Right lobe of liver (tissue), 6 donors: Measurements from ENCODE around the gene TP53I11. TPM values are rescaled to one million over a fixed set of nuclear protein-coding genes. Genes with fewer than 3 reads are reported as not detected.

Experiments
- ATAC-seq, 4 donors: fragments of 200-7000 bp; cut with Tn5 transposase; one replicate each; pipeline ENCODE4 v1.9.1; 2020; ENCODE audit warnings: mild to moderate bottlenecking in 4 of 4, moderate library complexity in 4 of 4
- DNase-seq, 3 donors: peaks; one replicate each; pipeline ENCODE4 v3.0.0-alpha.2; 2020
- H3K27ac ChIP-seq, 3 donors: fragments of 200-600 bp; one replicate each; pipeline ENCODE4 v1.8.0; 2022
- H3K27me3 ChIP-seq, 2 donors: fragments of 200-600 bp; one replicate each; pipeline ENCODE4 v1.8.0; 2022
- H3K36me3 ChIP-seq, 4 donors: fragments of 200-600 bp; sonication (generic) in 1 of 4; one replicate each; pipeline versions ENCODE4 v1.5.1 to v1.8.0; 2017 to 2022; ENCODE audit warnings: control low read depth in 1 of 4
- H3K4me1 ChIP-seq, 4 donors: fragments of 200-600 bp; sonication (generic) in 1 of 4; one replicate each; pipeline versions ENCODE4 v1.5.1 to v1.8.0; 2017 to 2022; ENCODE audit warnings: control low read depth in 1 of 4
- H3K4me3 ChIP-seq, 3 donors: fragments of 200-600 bp; one replicate each; pipeline ENCODE4 v1.8.0; 2022
- H3K9me3 ChIP-seq, 4 donors: fragments of 200-600 bp; sonication (generic) in 1 of 4; one replicate each; pipeline versions ENCODE4 v1.5.1 to v1.8.0; 2017 to 2022; ENCODE audit warnings: control low read depth in 1 of 4
- POLR2A ChIP-seq: fragments of 450-650 bp; IDR thresholded peaks from one replicate; pipeline ENCODE4 v1.6.1; 2017; ENCODE audit warnings: antibody characterized with exemption, mild to moderate bottlenecking
- WGBS: methylation state at CpG from one replicate; pipeline ENCODE4 v1.1.6; 2018; ENCODE audit warnings: low coverage, low lambda C conversion rate; ENCODE audit not compliant: insufficient coverage; ENCODE audit errors: missing lambda C conversion rate; 5-methylcytosine and 5-hydroxymethylcytosine counted together
- intact Hi-C, 2 donors: fragments of 100-400 bp; cut with DNase I; formaldehyde crosslinking; loops; one replicate each; pipeline versions ENCODE4 v1.11.2 to v1.14.1; 2022
- total RNA-seq, 6 experiments: library from RNA; depleted of rRNA in 2 of 6; stranded (reverse); fragments of >200 nt in 2 of 6; fragmentation: NEBNext Ultra II Directional in 3 of 6; extraction: Animal tissue kit (Norgen Biotek cat#: 25700) in 3 of 6; gene quantifications; one replicate each; pipeline versions ENCODE4 v1.1.0 to v1.2.4, GENCODE V29; 2016 to 2023
- TF ChIP-seq, protein P1 (sequence below), 4 donors: fragments of 200-600 bp in 3 of 4; fragments of 450-650 bp in 1 of 4; IDR thresholded peaks; one replicate each; pipeline versions ENCODE4 v1.5.1 to v1.8.0; 2016 to 2022; ENCODE audit warnings: antibody characterized with exemption in 4 of 4, mild to moderate bottlenecking in 2 of 4
- donor health status: DM: no; HTN: yes; CAD: no.
- donor health status: DM: no; HTN: no; CAD: no.
- donor health status: DM: no; HTN: no; CAD: no.
- donor health status: DM: no; HTN: yes; CAD: no.
- donor health status: DM: no; HTN: yes; CAD: no.

TP53I11 gene
- total RNA-seq, 6 experiments from 2014 or later, result 5.7 to 22.1 (median 12.2) TPM

DNA sequence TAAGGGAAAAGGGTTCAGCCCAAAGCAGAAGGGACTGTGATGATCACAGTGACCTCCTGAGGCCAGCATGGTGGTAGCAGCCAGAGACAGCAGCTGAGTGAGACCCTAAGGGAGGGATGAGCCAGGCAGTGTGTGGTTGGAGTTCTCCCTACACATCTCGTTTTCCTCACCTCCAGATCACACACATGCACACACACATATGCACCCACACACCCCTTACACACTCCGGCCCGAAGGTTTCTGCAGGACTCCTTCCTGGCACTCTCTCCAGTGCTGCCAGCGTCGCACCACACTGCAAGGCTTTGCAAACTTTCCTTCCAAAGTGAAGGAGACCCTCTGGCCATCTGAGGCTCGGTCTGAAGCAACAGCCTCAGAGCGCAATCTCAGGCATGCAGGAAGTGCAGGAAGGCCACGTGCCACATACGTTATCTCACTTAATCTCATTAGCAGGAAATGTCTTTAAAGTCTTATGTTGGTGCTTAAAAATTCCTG is 26.9 kb upstream of the TP53I11 start:
- DNase-seq (no peak), ATAC-seq (no peak)
- Histone ChIP-seq H3K9me3 (no peaks in the 10 kb centered on the region), H3K27ac (peak overlapping the region in 1 of 3 donors; percentile 13), H3K27me3 (no peaks in the 10 kb centered on the region), H3K4me1 (peaks cover 0 to 35% (median 17%) of the 10 kb centered on the region in 4 donors), H3K36me3 (no peaks in the 10 kb centered on the region), H3K4me3 (no peak overlapping the region)
- no peak for TF ChIP-seq POLR2A
- TF ChIP-seq, protein P1, sequence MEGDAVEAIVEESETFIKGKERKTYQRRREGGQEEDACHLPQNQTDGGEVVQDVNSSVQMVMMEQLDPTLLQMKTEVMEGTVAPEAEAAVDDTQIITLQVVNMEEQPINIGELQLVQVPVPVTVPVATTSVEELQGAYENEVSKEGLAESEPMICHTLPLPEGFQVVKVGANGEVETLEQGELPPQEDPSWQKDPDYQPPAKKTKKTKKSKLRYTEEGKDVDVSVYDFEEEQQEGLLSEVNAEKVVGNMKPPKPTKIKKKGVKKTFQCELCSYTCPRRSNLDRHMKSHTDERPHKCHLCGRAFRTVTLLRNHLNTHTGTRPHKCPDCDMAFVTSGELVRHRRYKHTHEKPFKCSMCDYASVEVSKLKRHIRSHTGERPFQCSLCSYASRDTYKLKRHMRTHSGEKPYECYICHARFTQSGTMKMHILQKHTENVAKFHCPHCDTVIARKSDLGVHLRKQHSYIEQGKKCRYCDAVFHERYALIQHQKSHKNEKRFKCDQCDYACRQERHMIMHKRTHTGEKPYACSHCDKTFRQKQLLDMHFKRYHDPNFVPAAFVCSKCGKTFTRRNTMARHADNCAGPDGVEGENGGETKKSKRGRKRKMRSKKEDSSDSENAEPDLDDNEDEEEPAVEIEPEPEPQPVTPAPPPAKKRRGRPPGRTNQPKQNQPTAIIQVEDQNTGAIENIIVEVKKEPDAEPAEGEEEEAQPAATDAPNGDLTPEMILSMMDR (IDR thresholded peaks at IDR 0.05), result peak in 3 of 4 donors; percentile 10 to 25 (median 21)
- intact Hi-C loops, result no loop called here
- WGBS, result 52% methylated on average over 9 of the region's 9 CpGs

DNA sequence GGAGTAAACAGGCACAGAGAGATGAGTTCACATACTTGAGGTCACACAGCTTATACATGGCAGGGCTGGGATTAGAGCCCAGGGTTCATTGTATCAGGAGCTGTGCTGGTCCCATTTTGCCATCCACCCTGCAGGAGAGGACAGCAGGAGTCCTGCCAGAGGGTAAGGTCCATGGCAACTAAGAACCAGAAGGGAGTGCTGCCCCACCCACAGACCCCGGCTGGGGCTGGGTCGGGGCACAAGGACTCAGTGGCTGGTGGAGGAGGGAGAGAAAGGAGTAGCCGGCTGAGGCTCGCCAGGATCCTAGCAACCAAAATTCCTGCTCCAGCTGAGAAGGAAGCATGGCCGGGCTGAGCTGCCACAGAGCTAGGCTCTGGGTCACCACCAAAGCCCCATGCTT is 25.9 kb upstream of the TP53I11 start:
- Histone ChIP-seq H3K27me3 (no peaks in the 10 kb centered on the region), H3K9me3 (no peaks in the 10 kb centered on the region), H3K36me3 (no peaks in the 10 kb centered on the region), H3K27ac (no peak overlapping the region), H3K4me1 (peaks cover 0 to 35% (median 17%) of the 10 kb centered on the region in 4 donors), H3K4me3 (no peak overlapping the region)
- no peak for ATAC-seq
- WGBS, result no CpG with 5 or more reads among the region's 5 CpGs
- TF ChIP-seq, protein P1 (IDR thresholded peaks at IDR 0.05), result no peak
- TF ChIP-seq POLR2A, result no peak
- intact Hi-C loops, result no loop called here
- DNase-seq, result no peak

DNA sequence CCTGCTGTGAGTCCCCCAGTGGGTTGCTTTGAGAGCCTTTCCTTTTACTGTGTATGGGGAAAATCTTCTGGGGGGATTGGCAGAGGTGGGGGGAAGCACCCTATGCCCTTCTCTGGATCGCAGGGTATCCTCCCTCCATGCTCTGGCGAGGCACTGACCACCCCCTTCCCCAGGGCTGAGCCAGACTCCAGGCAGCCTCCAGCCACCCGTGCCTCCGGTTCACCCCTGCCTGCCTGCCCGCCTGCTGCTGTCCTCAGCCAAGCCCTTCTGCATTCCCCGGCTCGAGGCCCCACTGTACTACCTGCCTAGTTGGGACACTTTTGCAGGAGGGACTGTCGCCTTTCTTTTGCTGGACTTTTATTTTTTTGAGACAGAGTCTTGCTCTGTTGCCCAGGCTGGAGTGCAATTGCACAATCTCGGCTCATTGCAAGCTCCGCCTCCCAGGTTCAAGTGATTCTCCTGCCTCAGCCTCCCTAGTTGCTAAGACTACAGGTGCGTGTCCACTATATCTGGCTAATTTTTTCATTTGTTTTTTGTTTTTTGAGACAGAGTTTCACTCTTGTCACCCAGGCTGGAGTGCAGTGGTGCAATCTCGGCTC is 23.8 kb upstream of the TP53I11 start:
- peaks cover 0 to 20% (median 10%) of the 10 kb centered on the region in 4 donors for H3K4me1 ChIP-seq
- ATAC-seq (no peak), DNase-seq (no peak)
- no peaks in the 10 kb centered on the region for H3K9me3 ChIP-seq
- H3K27ac ChIP-seq, result no peak overlapping the region
- H3K27me3 ChIP-seq, result no peaks in the 10 kb centered on the region
- intact Hi-C loops, result no loop called here
- WGBS, result 94% methylated on average over 7 of the region's 12 CpGs
- no peak overlapping the region for H3K4me3 ChIP-seq
- H3K36me3 ChIP-seq, result no peaks in the 10 kb centered on the region
- TF ChIP-seq POLR2A, result no peak
- TF ChIP-seq, protein P1 (IDR thresholded peaks at IDR 0.05), result no peak

DNA sequence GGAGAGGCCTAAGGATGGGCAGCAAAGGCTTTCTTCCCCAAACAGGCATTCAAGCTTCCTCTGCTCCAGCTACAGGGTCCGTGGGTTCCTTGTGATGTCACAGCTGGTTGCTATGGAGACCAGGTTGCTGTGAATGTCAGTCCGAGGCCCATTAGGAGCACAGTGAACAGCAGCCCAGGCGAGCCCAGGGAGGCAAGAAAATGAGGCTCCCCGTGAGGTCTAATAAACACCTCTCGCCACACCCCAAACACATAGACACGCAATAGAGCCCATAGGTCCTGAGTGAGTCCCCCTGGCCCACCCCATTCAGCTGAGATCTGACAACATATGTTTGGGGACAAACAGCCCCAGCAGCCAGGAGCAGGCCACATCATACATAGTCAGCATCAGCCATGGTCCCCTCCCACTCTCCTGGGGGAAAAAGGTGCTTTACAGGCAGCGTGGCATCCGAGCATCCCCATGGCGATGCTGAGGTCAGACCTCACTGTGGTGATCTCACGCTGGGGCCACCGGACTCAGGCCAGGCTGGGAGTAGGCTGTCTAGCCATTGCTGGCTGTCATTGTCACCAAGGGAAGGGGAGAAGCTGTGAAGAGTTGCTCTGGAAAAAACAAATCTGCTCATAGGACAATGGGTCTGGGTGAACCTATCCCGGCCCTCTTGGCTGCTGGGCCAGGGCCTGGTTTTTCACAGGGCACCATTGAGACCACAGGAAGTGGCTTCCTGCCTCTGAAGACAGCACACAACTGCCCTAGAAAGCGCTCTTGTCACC is 23.1 kb upstream of the TP53I11 start:
- 40% methylated on average over 2 of the region's 13 CpGs for WGBS
- Histone ChIP-seq H3K4me3 (no peak overlapping the region), H3K36me3 (no peaks in the 10 kb centered on the region), H3K4me1 (peaks cover 0 to 15% (median 6%) of the 10 kb centered on the region in 4 donors), H3K27me3 (no peaks in the 10 kb centered on the region), H3K27ac (no peak overlapping the region), H3K9me3 (no peaks in the 10 kb centered on the region)
- DNase-seq, result no peak
- TF ChIP-seq, protein P1 (IDR thresholded peaks at IDR 0.05), result no peak
- no peak for TF ChIP-seq POLR2A
- no peak for ATAC-seq
- intact Hi-C loops, result no loop called here
